Frontal cortex (tissue), 4 donors: ENCODE data around the gene PKNOX2. TPM values are rescaled to one million over a fixed set of nuclear protein-coding genes. Genes with fewer than 3 reads are reported as not detected.
A peak's percentile ranks its signal among the peaks of the same experiment; 100 is the strongest.

Experiments
- DNase-seq, 2 donors: peaks; one replicate each; pipeline ENCODE4 v3.0.0; 2012; ENCODE audit warnings: low spot score in 2 of 2
- FAIRE-seq: peaks from 2 replicates; lab custom pipeline; 2012; peaks lifted over from hg19 to GRCh38; lab: Jason Lieb, UNC
- small RNA-seq: library from RNA; depleted of rRNA; stranded (forward); fragments of <200 nt; gene quantifications from one replicate; pipeline ENCODE3, GENCODE V24; 2014
- total RNA-seq: library from RNA; depleted of rRNA; stranded (reverse); fragments of >200 nt; gene quantifications from one replicate; pipeline ENCODE4 v1.2.3, GENCODE V29; 2014
- donor health status: control.
- donor health status: control.
- donor health status: control.

The PKNOX2 gene
- total RNA-seq, 1 donor from 2014 or later: 4.9 TPM

GRCh38 chr11:125479137-125479536 is 314.6 kb downstream of the PKNOX2 start:
- DNase-seq: no peak
- no peak for FAIRE-seq

- DNase-seq (peak; percentile 31 to 38), FAIRE-seq (peak; percentile 50)
Measured at GRCh38 chr11:125481531-125481930, 317.0 kb downstream of the PKNOX2 start.

Small RNAs within 50 kb of the gene (small RNA-seq; reads per million reads assigned to genes)
- not detected for gene RNU6-321P

Other genes starting within 250 kb of the PKNOX2 start
- gene HEPN1, start 245.5 kb upstream of the PKNOX2 start, total RNA-seq: not detected
- 6.9 TPM for gene HEPACAM, start 228.7 kb upstream of the PKNOX2 start, total RNA-seq
- 3.7 TPM for gene CCDC15, start 210.5 kb upstream of the PKNOX2 start, total RNA-seq
- gene SLC37A2, start 101.4 kb upstream of the PKNOX2 start, total RNA-seq: 1.2 TPM
- gene TMEM218, start 53.1 kb upstream of the PKNOX2 start, total RNA-seq: 18.8 TPM